Measurements from ENCODE around the gene PCSK7. TPM values are rescaled to one million over a fixed set of nuclear protein-coding genes. Genes with fewer than 3 reads are reported as not detected.
A peak's percentile ranks its signal among the peaks of the same experiment; 100 is the strongest.

PCSK7 gene
- total RNA-seq, 1 experiment from 2014 or later: 34.3 TPM

DNA sequence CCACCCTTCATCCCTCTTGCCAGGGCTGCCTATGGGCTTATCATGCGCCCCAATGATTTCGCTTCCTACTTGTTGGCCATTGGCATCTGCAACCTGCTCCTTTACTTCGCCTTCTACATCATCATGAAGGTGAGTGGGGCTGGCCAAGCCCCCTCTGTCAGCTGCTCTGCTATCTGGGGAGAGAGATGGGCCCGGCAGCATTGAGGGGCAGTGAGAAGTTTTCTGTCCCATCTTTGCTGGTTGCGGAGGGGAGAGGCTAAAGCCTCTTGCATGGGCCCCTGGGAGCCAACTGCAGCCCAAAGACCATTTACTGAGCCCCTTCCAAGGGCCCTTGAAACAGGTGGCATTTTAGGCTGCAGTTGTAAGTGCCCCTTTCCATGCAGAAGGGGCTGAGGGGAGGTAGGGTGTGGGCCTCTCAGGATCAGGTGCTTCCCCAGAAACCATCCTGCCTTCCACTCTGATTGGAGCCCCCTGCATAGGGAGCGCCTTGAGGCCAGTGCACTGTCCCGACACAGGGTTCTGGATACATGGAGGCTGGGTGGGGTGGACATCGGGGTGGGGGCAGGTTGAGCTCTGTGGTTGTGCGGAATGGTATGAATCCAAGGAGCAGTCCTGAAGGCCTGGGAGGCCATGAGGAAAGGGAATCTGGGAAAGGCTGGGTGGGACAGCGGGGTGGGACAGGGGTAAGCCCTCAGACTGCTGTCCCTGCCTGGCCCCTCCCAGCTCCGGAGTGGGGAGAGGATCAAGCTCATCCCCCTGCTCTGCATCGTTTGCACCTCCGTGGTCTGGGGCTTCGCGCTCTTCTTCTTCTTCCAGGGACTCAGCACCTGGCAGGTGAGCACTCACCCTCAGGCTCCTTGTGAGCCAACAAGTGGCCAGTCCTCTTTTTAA is 38.5 kb downstream of the PCSK7 start:
- Histone ChIP-seq H3K4me3 (no peak overlapping the region), H3K27ac (no peak overlapping the region), H3K4me1 (replicated peaks) (peaks cover 5% of the 10 kb centered on the region), H3K9me3 (replicated peaks) (no peaks in the 10 kb centered on the region), H3K27me3 (replicated peaks) (no peaks in the 10 kb centered on the region), H3K36me3 (no peaks in the 10 kb centered on the region)
- DNase-seq (ENCODE audit: low read depth in 1 of 2, low spot score in 2 of 2): no peak

DNA sequence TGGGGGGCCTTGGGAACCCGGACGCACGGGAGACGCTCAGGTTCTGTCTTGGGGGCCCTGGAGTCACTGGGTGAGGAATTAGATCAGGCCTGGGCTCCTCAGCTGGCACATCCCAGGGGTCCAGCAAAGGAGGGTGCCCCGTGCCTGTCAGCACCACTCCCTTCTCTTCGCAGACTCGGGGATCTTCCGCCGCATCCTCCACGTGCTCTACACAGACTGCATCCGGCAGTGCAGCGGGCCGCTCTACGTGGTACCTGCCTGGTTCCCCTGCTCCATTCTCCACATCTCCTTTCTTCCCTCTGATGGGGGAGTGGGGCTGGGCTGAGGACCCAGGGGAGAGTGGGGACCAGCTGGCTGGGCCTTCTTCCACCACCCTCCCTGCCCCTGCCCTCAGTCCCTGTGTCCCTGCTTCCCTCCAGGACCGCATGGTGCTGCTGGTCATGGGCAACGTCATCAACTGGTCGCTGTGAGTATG is 39.4 kb downstream of the PCSK7 start:
- no peaks in the 10 kb centered on the region for H3K9me3 ChIP-seq (replicated peaks)
- H3K27ac ChIP-seq: no peak overlapping the region
- H3K4me1 ChIP-seq (replicated peaks): no peaks in the 10 kb centered on the region
- H3K4me3 ChIP-seq: no peak overlapping the region
- DNase-seq (ENCODE audit: low read depth in 1 of 2, low spot score in 2 of 2): no peak
- H3K27me3 ChIP-seq (replicated peaks): no peaks in the 10 kb centered on the region
- no peaks in the 10 kb centered on the region for H3K36me3 ChIP-seq

DNA sequence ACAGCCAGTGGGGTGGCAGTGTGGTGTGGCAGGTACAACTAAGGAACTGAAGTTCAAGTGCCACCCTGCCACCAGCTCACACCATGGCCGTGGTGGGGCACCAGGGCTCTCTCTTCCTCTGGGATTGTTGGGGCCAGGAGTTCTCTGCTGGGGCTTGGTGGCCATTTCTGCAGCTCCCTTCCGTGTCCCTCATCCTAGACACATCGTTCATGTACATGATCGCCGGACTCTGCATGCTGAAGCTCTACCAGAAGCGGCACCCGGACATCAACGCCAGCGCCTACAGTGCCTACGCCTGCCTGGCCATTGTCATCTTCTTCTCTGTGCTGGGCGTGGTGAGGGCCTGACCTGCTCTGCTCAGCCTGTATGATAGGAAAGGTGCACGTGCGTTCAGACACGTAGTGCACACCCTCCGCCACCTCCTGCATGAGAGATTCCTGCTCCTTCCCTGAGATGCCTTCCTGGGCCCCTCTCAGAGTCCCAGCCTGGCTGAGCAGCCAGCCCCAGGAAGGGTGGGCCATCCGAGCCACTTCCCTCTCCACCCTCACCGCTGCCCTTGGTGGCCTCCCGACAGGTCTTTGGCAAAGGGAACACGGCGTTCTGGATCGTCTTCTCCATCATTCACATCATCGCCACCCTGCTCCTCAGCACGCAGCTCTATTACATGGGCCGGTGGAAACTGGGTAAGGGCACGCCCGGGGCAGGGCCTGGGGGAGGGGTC is 40.0 kb downstream of the PCSK7 start:
- Histone ChIP-seq H3K27ac (no peak overlapping the region), H3K27me3 (replicated peaks) (no peaks in the 10 kb centered on the region), H3K9me3 (replicated peaks) (no peaks in the 10 kb centered on the region), H3K36me3 (no peaks in the 10 kb centered on the region), H3K4me1 (replicated peaks) (no peaks in the 10 kb centered on the region), H3K4me3 (no peak overlapping the region)
- no peak for DNase-seq (ENCODE audit: low read depth in 1 of 2, low spot score in 2 of 2)

DNA sequence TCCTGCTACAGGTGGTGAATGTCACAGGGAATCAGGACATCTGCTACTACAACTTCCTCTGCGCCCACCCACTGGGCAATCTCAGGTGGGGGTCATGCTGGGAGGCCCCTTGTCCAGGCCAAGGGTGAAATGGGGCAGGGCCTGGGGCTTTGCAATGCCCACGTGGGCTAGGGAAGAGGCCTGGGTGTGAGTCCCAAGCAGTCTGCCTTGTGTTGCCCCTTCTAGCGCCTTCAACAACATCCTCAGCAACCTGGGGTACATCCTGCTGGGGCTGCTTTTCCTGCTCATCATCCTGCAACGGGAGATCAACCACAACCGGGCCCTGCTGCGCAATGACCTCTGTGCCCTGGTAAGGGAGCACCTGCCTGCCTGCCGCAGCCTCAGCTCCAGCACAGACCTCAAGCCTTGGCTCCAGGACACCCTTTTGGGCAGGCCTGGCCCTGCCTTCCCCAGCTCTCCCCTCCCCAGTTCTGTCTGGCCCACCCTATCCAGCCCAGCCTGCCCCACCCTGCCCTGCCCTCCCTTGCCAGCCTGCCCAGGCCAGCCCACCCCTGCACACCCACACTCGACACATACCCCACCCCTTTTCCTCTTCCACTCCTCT is 41.8 kb downstream of the PCSK7 start:
- peak in 1 of 2 experiments; percentile 19 for DNase-seq (ENCODE audit: low read depth in 1 of 2, low spot score in 2 of 2)
- H3K9me3 ChIP-seq (replicated peaks): no peaks in the 10 kb centered on the region
- H3K36me3 ChIP-seq: no peaks in the 10 kb centered on the region
- no peaks in the 10 kb centered on the region for H3K4me1 ChIP-seq (replicated peaks)
- H3K27ac ChIP-seq: no peak overlapping the region
- no peak overlapping the region for H3K4me3 ChIP-seq
- H3K27me3 ChIP-seq (replicated peaks): no peaks in the 10 kb centered on the region

DNA sequence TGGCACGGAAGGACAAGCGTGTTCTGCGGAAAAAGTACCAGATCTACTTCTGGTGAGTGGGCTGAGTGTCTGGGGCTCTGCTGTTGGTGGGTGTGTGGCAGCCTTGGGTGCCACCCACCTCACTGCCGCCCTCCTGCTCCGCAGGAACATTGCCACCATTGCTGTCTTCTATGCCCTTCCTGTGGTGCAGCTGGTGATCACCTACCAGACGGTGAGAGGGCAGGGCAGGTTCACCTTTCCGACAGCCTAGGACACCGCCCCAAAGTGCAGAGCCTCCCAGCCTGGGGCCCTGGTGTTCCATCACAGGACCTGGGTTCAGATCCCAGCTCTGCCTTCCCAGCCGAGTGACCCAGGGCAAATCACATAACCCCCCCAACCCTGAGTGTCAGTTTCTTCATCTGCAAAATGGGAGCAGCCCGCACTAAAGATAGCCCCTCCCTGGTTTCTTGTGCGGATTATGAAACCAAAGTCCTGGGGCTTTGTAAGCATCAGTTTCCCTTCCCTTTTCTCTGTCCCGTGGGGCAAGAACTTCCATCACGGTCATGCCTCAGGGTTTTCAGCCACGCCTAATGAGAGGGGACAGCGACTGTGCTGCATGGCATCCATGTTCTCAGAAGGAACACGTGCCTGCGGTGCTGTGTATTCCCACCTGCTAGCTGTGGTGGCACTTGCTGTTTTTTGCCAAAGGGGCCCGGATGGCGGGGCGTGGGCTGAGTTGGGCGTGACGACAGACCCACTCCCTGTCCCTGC is 42.5 kb downstream of the PCSK7 start:
- H3K4me1 ChIP-seq (replicated peaks): no peaks in the 10 kb centered on the region
- no peaks in the 10 kb centered on the region for H3K27me3 ChIP-seq (replicated peaks)
- H3K27ac ChIP-seq: no peak overlapping the region
- no peaks in the 10 kb centered on the region for H3K36me3 ChIP-seq
- DNase-seq (ENCODE audit: low read depth in 1 of 2, low spot score in 2 of 2): peak in 1 of 2 experiments; percentile 11
- no peaks in the 10 kb centered on the region for H3K9me3 ChIP-seq (replicated peaks)
- no peak overlapping the region for H3K4me3 ChIP-seq

DNA sequence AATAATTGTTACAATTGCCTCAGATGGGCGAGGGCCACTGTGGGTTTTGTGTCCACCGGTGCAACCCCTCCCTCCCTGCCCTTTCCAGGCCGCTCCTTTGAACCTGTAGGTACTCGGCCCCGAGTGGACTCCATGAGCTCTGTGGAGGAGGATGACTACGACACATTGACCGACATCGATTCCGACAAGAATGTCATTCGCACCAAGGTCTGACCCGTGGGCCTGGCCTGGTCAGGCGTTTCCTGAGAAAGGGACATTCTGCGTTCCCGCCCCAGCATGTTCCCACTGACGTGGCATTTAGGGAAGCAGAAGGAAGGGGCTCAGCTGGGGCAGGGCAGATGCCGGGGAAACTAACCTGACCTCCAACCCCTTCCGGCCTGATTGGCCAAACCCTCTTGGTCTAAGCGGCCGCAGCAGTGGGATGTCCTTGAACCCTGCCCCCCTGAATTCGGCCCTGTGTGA is 43.2 kb downstream of the PCSK7 start:
- H3K4me1 ChIP-seq (replicated peaks): no peaks in the 10 kb centered on the region
- H3K9me3 ChIP-seq (replicated peaks): no peaks in the 10 kb centered on the region
- H3K4me3 ChIP-seq: no peak overlapping the region
- no peak overlapping the region for H3K27ac ChIP-seq
- no peaks in the 10 kb centered on the region for H3K36me3 ChIP-seq
- no peak for DNase-seq (ENCODE audit: low read depth in 1 of 2, low spot score in 2 of 2)
- H3K27me3 ChIP-seq (replicated peaks): no peaks in the 10 kb centered on the region

DNA sequence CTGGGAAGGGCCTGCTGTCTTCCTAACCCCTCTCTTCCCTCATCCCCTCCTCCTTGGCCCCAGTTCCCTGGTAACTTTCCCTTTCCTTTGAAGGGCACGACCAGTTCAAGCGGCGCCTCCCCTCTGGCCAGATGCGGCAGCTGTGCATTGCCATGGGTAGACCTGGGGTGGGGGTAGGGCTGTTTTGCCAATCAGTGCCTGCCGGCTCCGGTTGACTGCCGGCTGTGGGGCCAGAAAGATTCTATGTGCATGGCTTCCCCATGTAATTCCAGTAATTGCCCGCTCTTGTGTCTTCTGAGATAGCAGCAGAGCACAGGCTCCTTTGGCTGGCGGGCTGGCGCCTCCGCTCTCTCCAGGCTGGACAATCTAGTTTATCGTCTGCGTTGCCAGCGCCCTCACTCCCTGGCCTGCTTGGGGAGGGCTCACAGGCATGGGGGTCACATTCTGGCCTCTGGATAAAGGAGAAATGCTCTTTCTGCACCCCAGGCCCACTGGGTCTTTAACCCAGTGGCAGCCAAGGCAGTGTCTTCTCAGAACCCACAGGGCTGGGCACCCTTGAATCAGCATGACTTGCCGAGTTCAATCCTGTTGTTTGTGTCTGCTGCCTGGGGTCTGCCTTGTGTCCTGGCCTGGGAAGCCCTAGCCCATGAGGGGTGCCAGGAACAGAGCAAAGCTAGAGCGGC is 43.9 kb downstream of the PCSK7 start:
- Histone ChIP-seq H3K4me3 (no peak overlapping the region), H3K27ac (no peak overlapping the region), H3K27me3 (replicated peaks) (no peaks in the 10 kb centered on the region), H3K9me3 (replicated peaks) (no peaks in the 10 kb centered on the region), H3K4me1 (replicated peaks) (no peaks in the 10 kb centered on the region), H3K36me3 (no peaks in the 10 kb centered on the region)
- DNase-seq (ENCODE audit: low read depth in 1 of 2, low spot score in 2 of 2): peak in 1 of 2 experiments; percentile 5

DNA sequence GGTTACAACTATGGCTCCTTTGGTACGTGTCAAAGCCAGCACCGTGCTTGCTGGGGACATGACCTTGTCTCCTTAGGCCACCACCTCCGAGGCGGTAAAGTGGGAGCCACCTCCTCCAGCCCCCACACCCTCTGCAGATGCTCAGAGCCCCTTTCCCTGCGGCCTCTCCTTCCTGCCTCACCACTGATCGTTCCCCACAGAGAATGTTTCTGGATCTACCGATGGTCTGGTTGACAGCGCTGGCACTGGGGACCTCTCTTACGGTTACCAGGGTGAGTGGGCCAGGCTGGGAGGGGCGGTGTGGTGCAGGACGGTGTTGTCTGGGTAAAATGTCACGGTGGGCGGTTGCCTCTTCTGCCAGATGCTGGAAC is 44.5 kb downstream of the PCSK7 start:
- H3K4me3 ChIP-seq: no peak overlapping the region
- H3K27ac ChIP-seq: no peak overlapping the region
- H3K4me1 ChIP-seq (replicated peaks): no peaks in the 10 kb centered on the region
- H3K36me3 ChIP-seq: no peaks in the 10 kb centered on the region
- H3K9me3 ChIP-seq (replicated peaks): no peaks in the 10 kb centered on the region
- H3K27me3 ChIP-seq (replicated peaks): no peaks in the 10 kb centered on the region
- DNase-seq (ENCODE audit: low read depth in 1 of 2, low spot score in 2 of 2): no peak

DNA sequence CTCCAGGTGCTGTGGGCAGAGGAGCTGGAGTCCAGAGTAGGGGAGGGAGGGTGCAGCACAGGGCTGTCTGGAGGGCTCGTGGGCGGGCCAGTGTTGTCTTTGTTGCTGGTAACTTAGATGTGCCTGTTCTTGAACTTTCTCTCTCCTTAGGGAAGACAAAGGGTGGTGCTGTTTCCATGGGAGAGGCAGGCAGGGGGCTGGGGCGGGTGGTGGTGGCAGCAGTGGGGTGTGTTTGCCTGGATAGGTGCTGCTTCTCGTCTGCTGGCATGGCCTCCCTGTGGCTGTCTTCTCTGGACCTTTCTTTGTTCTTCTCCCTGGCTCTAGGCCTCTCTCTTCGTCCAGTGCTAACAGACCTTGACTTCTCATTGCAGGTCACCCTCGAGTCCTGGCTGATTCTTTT is 44.9 kb downstream of the PCSK7 start:
- Histone ChIP-seq H3K27me3 (replicated peaks) (no peaks in the 10 kb centered on the region), H3K9me3 (replicated peaks) (no peaks in the 10 kb centered on the region), H3K4me1 (replicated peaks) (no peaks in the 10 kb centered on the region), H3K4me3 (no peak overlapping the region), H3K27ac (no peak overlapping the region), H3K36me3 (no peaks in the 10 kb centered on the region)
- peak in 1 of 2 experiments; percentile 5 for DNase-seq (ENCODE audit: low read depth in 1 of 2, low spot score in 2 of 2)

DNA sequence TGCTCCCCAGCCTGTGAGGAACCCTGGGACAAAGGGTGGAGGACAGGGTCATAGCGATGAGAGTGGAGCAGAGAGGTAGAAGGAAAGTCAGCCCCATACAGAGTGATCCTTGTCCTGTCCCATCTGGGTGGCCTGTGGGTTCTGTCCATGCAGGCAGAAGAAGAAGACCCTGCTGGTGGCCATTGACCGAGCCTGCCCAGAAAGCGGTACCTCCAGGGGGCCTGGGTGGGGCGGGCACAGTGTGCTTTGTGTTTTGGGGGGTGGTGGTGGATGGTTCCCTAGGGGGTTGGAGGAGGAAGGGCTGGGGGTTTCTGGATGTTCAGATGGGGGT is 45.5 kb downstream of the PCSK7 start:
- no peaks in the 10 kb centered on the region for H3K36me3 ChIP-seq
- no peaks in the 10 kb centered on the region for H3K9me3 ChIP-seq (replicated peaks)
- H3K27me3 ChIP-seq (replicated peaks): no peaks in the 10 kb centered on the region
- no peak overlapping the region for H3K27ac ChIP-seq
- DNase-seq (ENCODE audit: low read depth in 1 of 2, low spot score in 2 of 2): no peak
- H3K4me1 ChIP-seq (replicated peaks): no peaks in the 10 kb centered on the region
- no peak overlapping the region for H3K4me3 ChIP-seq

DNA sequence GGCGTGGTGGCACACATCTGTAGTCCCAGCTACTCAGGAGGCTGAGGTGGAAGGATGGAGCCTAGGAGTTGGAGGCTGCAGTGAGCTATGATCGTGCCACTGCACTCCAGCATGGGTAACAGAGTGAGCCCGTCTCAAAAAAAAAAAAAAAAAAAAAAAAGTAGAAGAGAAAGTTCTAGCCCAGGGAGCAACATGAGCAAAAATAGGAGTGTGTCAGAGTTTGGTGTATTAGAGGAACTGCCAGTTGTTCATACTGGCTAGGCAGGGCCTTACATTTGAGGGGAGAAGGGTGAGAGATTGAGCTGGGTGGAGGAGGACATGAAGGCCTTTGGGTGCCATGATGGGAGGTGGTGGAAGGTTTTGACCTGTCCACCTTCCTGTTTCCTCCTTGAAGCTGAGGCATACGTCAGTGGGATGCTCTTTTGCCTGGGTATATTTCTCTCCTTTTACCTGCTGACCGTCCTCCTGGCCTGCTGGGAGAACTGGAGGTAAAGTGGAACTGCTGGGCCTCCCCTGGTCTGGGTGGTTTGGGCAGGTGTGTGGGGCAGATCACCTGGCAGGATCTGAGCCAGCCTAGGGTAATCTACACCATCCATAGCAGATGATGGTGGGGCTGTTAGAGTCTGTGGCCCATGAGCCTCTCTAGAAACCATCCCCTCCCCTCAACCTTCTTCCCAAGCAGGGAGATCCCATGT is 46.0 kb downstream of the PCSK7 start:
- no peak overlapping the region for H3K27ac ChIP-seq
- no peaks in the 10 kb centered on the region for H3K9me3 ChIP-seq (replicated peaks)
- peak in 1 of 2 experiments; percentile 14 for DNase-seq (ENCODE audit: low read depth in 1 of 2, low spot score in 2 of 2)
- no peaks in the 10 kb centered on the region for H3K36me3 ChIP-seq
- H3K4me3 ChIP-seq: no peak overlapping the region
- H3K4me1 ChIP-seq (replicated peaks): no peaks in the 10 kb centered on the region
- no peaks in the 10 kb centered on the region for H3K27me3 ChIP-seq (replicated peaks)

DNA sequence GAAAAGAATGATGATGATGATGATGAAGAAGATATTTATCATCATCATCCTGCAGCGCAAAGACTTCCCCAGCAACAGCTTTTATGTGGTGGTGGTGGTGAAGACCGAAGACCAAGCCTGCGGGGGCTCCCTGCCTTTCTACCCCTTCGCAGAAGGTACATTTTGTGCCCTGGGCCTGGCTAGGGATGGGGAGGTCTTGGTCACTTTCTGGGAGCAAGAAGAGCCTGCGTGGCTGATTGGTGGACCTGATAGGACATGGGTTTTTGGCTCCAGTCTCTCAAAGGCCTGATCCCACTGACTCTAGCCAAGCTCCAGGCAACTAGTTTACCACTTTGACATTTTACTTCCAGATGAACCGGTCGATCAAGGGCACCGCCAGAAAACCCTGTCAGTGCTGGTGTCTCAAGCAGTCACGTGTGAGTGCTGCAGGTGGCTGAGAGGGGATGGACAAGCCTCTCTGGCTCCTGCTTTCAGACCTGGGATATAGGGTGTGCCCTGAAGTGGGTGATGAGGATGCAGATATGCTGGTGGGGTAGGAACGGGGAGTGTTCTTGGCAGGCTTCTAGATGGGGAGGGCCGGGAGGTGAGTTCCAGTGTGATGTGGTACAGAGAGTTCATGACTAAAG is 48.0 kb downstream of the PCSK7 start:
- Histone ChIP-seq H3K27me3 (replicated peaks) (no peaks in the 10 kb centered on the region), H3K4me1 (replicated peaks) (peaks cover 9% of the 10 kb centered on the region), H3K4me3 (no peak overlapping the region), H3K36me3 (no peaks in the 10 kb centered on the region), H3K9me3 (replicated peaks) (no peaks in the 10 kb centered on the region), H3K27ac (no peak overlapping the region)
- no peak for DNase-seq (ENCODE audit: low read depth in 1 of 2, low spot score in 2 of 2)
